Ectodermal cell (in vitro differentiated cells): ENCODE measurements around the gene ATAD3A. TPM values are rescaled to one million over a fixed set of nuclear protein-coding genes. Genes with fewer than 3 reads are reported as not detected.
A peak's percentile ranks its signal among the peaks of the same experiment; 100 is the strongest.
"Not testable (repeated sequence)": the region's sequence is repeated elsewhere in the genome, so short reads cannot be mapped to it uniquely, and the experiment has no call there.

Source experiments
- H3K27ac ChIP-seq: 2 replicates; pipeline ENCODE4 v1.7.0; 2013; ENCODE audit warnings: mild to moderate bottlenecking, low read depth, low read length; ENCODE audit not compliant: insufficient read depth, poor library complexity, severe bottlenecking
- H3K27me3 ChIP-seq: 2 replicates; pipeline ENCODE4 v1.7.0; 2013; ENCODE audit warnings: mild to moderate bottlenecking, low read length; ENCODE audit not compliant: insufficient read depth, control insufficient read depth, poor library complexity, severe bottlenecking
- H3K36me3 ChIP-seq: one replicate; pipeline ENCODE4 v1.7.0; 2013; ENCODE audit warnings: low read length; ENCODE audit not compliant: control insufficient read depth, insufficient read depth
- H3K4me1 ChIP-seq: one replicate; pipeline ENCODE4 v1.7.0; 2013; ENCODE audit warnings: low read length; ENCODE audit not compliant: control insufficient read depth, insufficient read depth
- H3K4me3 ChIP-seq: 2 replicates; pipeline ENCODE4 v1.7.0; 2013; ENCODE audit warnings: low read depth, low read length, control low read depth; ENCODE audit not compliant: insufficient read depth
- H3K9me3 ChIP-seq: 2 replicates; pipeline ENCODE4 v1.7.0; 2013; ENCODE audit warnings: mild to moderate bottlenecking, low read length, moderate library complexity; ENCODE audit not compliant: control insufficient read depth
- WGBS, 2 experiments: methylation state at CpG; one replicate each; pipeline ENCODE4 v1.1.7; 2013; ENCODE audit warnings: missing lambda C conversion rate in 2 of 2; 5-methylcytosine and 5-hydroxymethylcytosine counted together
- polyA plus RNA-seq, 4 experiments: library from polyadenylated mRNA; stranded (reverse); fragments of 50-300 nt; gene quantifications; one replicate each; pipeline ENCODE4 v1.2.3, GENCODE V29; 2013

Gene ATAD3A
- polyA plus RNA-seq (2013, experiment 1 of 4) = 43.1 TPM
- 44.7 TPM for polyA plus RNA-seq (2013, experiment 2 of 4)
- polyA plus RNA-seq (2013, experiment 3 of 4) = 27.0 TPM
- polyA plus RNA-seq (2013, experiment 4 of 4) = 29.8 TPM

DNA sequence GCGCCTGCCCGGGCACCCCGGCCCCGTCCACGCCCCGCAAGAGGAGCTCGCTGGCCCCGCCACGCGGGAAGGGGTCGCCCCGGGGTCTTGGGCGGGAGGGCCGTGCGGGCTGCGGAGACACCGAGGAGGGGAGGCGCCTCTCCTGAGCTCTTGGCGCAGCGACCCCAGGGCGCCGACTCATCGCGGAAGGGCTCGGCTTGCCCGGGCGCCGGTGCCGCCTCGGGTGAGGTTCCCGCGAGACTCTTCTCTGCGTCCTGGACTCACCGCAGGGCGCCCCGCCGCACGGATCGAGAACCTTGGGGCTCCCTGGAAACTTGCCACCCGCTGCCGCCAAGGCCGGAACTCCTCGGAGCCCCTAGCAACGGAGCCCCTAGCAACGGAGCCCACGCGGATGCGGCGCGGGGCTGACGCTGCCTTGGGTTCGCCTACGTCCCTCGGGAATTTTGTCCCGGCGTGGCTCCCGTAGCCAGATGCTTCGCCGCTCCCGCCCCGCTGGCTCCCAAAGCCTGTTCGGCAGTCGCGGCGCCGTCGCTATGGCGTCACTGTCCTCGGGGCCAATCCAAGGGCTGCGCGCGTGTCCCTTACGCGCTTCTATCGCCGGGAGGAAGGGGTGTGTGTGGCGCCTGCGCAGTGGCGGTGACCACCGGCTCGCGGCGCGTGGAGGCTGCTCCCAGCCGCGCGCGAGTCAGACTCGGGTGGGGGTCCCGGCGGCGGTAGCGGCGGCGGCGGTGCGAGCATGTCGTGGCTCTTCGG, at the start of gene ATAD3A:
ATAD3A (plus strand) TSS at position 630 of the 753 bp plus-strand sequence; CDS start at position 737, 107 bp downstream.
- Histone ChIP-seq H3K4me1 (no peaks in the 10 kb centered on the region), H3K9me3 (no peaks in the 10 kb centered on the region), H3K36me3 (peaks cover under 1% of the 10 kb centered on the region), H3K27ac (peak within 1 kb of the TSS; percentile 74), H3K27me3 (no peaks in the 10 kb centered on the region), H3K4me3 (peak within 1 kb of the TSS; percentile 63)
- 0 to 1% methylated on average over 99 of the region's 99 CpGs for WGBS, 2 experiments

DNA sequence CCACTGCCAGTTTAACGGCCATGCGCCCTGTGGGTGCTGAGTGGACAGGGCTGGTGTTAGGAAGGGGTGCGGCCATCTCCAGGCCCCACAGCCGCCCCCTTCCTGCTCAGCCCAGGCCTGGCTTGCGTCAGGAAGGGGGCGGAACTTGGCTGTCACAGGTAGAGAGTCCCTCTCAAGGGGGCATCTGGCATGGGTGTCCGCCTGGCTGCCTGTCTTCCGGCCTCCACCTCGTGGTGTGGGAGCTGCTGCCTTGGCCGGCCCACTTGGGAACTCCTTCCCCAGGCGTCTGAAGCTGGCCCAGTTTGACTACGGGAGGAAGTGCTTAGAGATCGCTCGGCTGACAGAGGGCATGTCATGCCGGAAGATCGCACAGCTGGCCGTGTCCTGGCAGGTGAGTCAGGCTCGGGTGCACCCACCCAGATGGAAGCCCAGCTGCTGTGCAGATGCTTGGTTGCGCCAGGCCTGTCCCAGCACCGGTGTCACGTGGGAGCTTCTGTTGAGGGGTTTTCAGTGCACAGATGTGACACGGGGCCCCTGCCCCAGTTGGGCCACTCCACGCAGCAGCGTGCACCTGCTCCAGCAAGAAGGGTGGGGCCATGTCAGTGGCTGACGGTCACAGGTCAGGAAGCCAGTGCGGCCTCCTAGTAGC, 49.5 kb upstream of the ATAD3A start:
- whole genome bisulfite sequencing, 2 experiments = 88 to 90% methylated on average over 26 of the region's 26 CpGs
- no peak overlapping the region for H3K4me3 ChIP-seq

DNA sequence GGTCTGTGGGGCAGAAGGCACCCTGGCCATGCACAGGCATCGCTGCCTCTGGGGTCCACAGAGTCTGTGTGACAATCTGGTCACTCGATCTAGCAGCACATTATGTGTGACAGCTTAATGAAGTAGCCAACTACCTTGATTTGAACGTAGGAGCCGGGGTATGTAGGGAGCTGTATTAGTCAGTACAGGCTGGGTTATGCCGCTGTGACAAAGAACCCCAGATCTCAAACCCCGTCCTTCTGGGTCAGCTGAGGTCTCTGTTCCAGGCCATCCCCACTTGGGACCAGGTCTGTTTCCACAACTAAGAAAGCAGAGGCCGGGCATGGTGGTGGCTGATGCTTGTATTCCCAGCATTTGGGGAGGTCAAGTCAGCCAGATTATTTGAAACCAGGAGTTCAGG, 48.6 kb upstream of the ATAD3A start:
- Histone ChIP-seq H3K4me1 (no peaks in the 10 kb centered on the region), H3K9me3 (no peaks in the 10 kb centered on the region), H3K4me3 (no peak overlapping the region), H3K27ac (no peak overlapping the region), H3K36me3 (no peaks in the 10 kb centered on the region), H3K27me3 (no peaks in the 10 kb centered on the region)
- WGBS, 2 experiments = 91 to 94% methylated on average over 7 of the region's 7 CpGs

More for the DNA sequence above, 49.5 kb upstream of the ATAD3A start:
- H3K36me3 ChIP-seq = no peaks in the 10 kb centered on the region
- H3K27me3 ChIP-seq = no peaks in the 10 kb centered on the region
- H3K9me3 ChIP-seq = no peaks in the 10 kb centered on the region
- H3K27ac ChIP-seq = no peak overlapping the region
- no peaks in the 10 kb centered on the region for H3K4me1 ChIP-seq

DNA sequence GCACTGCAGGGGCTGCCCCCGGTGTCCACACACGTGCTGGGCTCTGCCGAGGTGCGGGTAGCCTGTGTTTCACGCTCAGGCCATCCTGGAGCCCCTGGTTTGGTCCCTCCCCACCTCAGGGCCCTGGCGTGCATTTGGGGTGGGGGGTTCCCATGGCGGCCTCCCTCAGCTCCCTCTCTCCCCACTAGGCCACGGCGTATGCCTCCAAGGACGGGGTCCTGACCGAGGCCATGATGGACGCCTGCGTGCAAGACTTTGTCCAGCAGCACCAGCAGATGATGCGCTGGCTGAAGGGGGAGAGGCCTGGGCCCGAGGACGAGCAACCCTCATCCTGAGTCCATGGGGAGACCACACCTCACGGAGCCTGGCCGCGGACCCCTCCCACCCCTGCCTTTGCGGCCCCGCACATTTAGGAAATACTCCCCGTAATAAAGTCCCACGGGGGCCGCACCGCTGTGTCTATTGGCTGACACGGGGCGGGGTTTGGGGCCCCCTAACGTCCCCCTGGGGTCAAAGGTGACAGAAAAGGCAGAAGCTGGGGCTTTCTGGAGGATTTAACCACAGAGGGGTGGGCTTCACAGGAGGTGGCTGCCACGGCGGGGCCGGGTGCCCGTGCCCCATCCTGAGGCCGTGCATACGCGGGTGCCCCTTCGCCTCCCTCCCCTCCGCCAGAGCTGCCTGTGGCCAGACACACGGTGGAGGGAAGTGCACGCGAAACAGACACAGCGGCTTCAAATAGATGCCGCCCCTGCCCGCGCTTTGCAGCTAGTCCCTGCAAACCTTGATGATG, 43.6 kb upstream of the ATAD3A start:
- not testable (repeated sequence) for H3K9me3 ChIP-seq, H3K4me3 ChIP-seq, H3K4me1 ChIP-seq, H3K27me3 ChIP-seq, H3K36me3 ChIP-seq, H3K27ac ChIP-seq
- WGBS, 2 experiments = 94% methylated on average over 30 to 40 of the region's 44 CpGs

DNA sequence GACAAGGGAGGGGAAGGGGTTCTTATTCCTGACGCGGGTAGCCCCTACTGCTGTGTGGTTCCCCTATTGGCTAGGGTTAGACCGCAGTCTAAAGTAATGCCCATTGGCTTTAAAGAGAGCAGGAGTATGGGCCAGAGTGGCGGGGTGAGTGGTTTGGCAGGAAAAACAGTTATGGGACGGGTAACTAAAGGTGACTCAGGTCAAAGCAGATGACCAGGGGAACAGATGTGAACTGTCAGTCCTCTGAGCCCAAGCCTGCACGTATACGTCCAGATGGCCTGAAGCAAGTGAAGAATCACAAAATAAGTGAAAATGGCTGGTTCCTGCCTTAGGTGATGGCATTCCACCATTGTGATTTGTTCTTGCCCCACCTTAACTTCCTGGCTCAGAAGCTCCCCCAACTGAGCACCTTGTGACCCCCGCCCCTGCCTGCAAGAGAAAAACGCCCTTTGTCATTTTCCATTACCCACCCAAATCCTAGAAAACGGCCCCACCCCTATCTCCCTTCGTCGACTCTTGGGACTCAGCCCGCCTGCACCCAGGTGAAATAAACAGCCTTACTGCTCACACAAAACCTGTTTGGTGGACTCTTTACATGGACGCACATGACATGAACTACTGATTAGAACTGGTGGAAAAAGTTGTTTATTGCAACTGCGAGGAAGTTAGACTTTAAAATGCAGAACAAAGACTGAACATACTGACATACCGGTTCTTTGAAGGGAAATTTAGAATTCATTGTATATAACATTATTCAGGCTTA, 41.2 kb upstream of the ATAD3A start:
- Histone ChIP-seq H3K36me3 (no peaks in the 10 kb centered on the region), H3K4me1 (peaks cover 6% of the 10 kb centered on the region), H3K4me3 (peak overlapping the region; percentile 57), H3K27ac (no peak overlapping the region), H3K27me3 (no peaks in the 10 kb centered on the region), H3K9me3 (no peaks in the 10 kb centered on the region)
- WGBS, 2 experiments = 21 to 28% methylated on average over 15 to 16 of the region's 16 CpGs

DNA sequence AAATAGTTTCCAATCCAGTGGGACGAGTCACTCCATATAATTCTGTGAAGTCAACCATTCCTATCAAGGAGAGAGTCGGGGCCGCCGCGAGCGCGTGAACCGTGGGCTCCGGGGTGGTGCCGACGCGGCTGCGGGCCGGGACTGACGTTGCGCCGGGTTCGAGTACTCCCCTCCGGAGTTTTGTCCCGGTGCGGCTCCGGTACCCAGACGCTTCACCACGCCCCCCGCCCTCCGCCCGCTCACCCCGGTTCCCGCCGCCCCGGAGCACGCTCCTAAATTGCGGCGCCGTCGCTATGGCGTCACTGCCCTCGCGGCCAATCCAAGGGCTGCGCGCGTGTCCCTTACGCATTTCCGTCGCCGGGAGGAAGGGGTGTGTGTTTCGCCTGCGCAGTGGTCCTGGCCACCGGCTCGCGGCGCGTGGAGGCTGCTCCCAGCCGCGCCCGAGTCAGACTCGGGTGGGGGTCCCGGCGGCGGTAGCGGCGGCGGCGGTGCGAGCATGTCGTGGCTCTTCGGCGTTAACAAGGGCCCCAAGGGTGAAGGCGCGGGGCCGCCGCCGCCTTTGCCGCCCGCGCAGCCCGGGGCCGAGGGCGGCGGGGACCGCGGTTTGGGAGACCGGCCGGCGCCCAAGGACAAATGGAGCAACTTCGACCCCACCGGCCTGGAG, 40.4 kb upstream of the ATAD3A start, which contains the start of gene ATAD3B:
ATAD3B (plus strand) TSS at position 377 of the 664 bp plus-strand sequence; CDS start at position 497, 120 bp downstream.
- Histone ChIP-seq H3K36me3 (no peaks in the 10 kb centered on the region), H3K9me3 (no peaks in the 10 kb centered on the region), H3K27ac (no peak within 1 kb of the TSS), H3K4me3 (peak within 1 kb of the TSS; percentile 57), H3K27me3 (no peaks in the 10 kb centered on the region), H3K4me1 (peaks cover 6% of the 10 kb centered on the region)
- 0% methylated on average over 87 of the region's 87 CpGs for WGBS, 2 experiments

DNA sequence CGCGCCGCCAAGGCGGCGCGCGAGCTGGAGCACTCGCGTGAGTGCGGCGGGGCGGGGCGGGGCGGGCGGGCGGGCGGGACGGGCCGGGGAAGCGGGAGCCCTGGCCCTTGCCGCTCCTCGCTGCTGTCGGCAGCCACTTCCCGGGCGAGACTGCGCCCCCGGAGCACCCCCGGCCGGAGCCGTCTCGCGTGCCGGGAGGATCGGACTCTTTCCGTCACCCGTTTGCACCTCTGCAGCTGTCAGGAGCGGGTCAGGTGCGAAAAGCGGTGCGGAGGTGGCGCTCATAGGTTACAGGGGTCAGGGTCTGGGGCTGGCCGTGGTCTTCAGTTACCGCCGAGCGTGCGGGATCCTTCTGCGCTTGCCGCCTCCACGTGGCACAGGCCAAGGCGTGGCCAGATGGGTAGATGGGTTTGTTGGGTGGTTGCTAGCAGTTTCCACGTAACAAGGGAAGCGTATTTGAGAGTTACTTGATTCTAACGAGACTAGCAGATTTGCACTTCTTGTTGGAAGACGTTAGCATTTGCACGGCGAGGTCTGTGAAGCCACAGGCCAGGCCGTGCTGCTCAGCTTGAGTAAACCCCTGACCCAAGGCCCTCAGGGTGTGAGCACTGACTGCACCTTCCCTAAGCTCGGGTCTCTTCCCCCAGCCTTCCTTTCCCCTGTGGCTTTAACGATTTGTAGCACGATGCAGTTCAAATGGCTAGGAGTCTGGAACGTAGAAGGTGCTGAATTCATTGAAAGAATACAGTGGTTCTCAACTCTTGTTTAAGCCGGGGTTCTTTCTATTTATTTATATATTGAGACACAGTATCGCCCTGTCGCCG, 39.7 kb upstream of the ATAD3A start:
- not testable (repeated sequence) for H3K27ac ChIP-seq
- WGBS, 2 experiments = 6 to 7% methylated on average over 49 to 51 of the region's 65 CpGs

DNA sequence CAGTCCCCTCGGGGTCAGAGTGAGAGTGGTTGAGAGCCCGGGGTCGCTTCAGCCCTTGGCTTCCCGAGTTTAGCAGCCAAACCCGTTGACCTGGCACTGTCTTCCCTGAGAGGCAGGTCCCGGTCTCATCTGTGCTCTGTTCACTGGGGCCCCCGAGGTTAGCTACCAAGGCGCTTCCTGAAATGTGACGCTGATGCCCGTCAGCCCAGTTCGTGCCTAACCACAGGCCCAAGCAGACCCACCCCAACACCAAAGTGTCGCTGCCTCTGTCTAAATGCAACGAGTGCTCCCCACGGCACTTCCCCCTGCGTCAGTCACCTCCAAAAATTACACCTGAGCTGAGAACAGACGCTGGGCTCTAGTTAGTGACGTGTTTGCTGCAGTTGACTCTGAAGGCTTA, 36.0 kb upstream of the ATAD3A start:
- not testable (repeated sequence) for H3K27me3 ChIP-seq, H3K4me1 ChIP-seq, H3K27ac ChIP-seq, H3K9me3 ChIP-seq, H3K4me3 ChIP-seq
- peaks cover 25% of the 10 kb centered on the region for H3K36me3 ChIP-seq
- 91 to 97% methylated on average over 12 to 13 of the region's 17 CpGs for WGBS, 2 experiments

More for the DNA sequence above, 39.7 kb upstream of the ATAD3A start:
- H3K4me3 ChIP-seq = peak overlapping the region; percentile 57
- H3K36me3 ChIP-seq, H3K4me1 ChIP-seq, H3K9me3 ChIP-seq, H3K27me3 ChIP-seq: not testable (repeated sequence)
